GM18508 (cell line): ENCODE data around the gene RETREG2.
"Not testable (repeated sequence)": the region's sequence is repeated elsewhere in the genome, so short reads cannot be mapped to it uniquely, and the experiment has no call there.

Experiments
- ATAC-seq: cut with Tn5 transposase; IDR thresholded peaks from one replicate; pipeline ENCODE4 v1.9.1; 2021; ENCODE audit warnings: moderate number of reproducible peaks; ENCODE audit not compliant: insufficient read depth, unreplicated experiment

The RETREG2 gene

GRCh38 chr2:219186754-219187456, 8.8 kb downstream of the RETREG2 start:
- ATAC-seq: no peak

GRCh38 chr2:219197388-219197787, 19.3 kb downstream of the RETREG2 start:
- no peak for ATAC-seq

- no peak for ATAC-seq
Observed at GRCh38 chr2:219198974-219199373, 20.9 kb downstream of the RETREG2 start.

GRCh38 chr2:219199470-219200211, 21.6 kb downstream of the RETREG2 start:
- no peak for ATAC-seq

GRCh38 chr2:219200502-219201326, 22.6 kb downstream of the RETREG2 start:
- ATAC-seq: not testable (repeated sequence)

- not testable (repeated sequence) for ATAC-seq
Observed at GRCh38 chr2:219201331-219201730, 23.3 kb downstream of the RETREG2 start.

GRCh38 chr2:219204425-219205164, 26.5 kb downstream of the RETREG2 start:
- ATAC-seq: no peak

GRCh38 chr2:219205165-219205538, 27.1 kb downstream of the RETREG2 start:
- no peak for ATAC-seq

GRCh38 chr2:219205981-219206327, 27.9 kb downstream of the RETREG2 start:
- ATAC-seq: no peak

GRCh38 chr2:219206328-219207133, 28.5 kb downstream of the RETREG2 start, which contains the start of gene ZFAND2B:
Gene ZFAND2B, plus strand, starts transcription at chr2:219206782. Its CDS starts 206 bp downstream, at chr2:219206988.
- peak; percentile 69 for ATAC-seq

GRCh38 chr2:219207134-219207883, 29.2 kb downstream of the RETREG2 start:
- no peak for ATAC-seq

GRCh38 chr2:219207884-219208740, 30.0 kb downstream of the RETREG2 start:
- no peak for ATAC-seq

GRCh38 chr2:219209236-219210195, 31.4 kb downstream of the RETREG2 start:
- ATAC-seq: no peak

GRCh38 chr2:219210196-219210885, 32.3 kb downstream of the RETREG2 start:
- ATAC-seq: no peak

- no peak for ATAC-seq
Observed at GRCh38 chr2:219210886-219211362, 32.8 kb downstream of the RETREG2 start.

- no peak for ATAC-seq
Observed at GRCh38 chr2:219213026-219213415, 34.9 kb downstream of the RETREG2 start.
